ENCODE results near the gene OOSP3.
"Not testable (repeated sequence)": the region's sequence is repeated elsewhere in the genome, so short reads cannot be mapped to it uniquely, and the experiment has no call there.

- TF ChIP-seq POLR2A, CTCF (IDR thresholded peaks at IDR 0.05): not testable (repeated sequence)
Measured at GRCh38 chr11:59848439-59848838, 30.1 kb upstream of the OOSP3 start.

Data from esophagus squamous epithelium (tissue), 4 donors.